Ishikawa (cell line): ENCODE measurements around the gene FBXW12.

Experiments used
- CEBPB ChIP-seq: IDR thresholded peaks from 2 replicates; pipeline ENCODE4 v1.6.1; 2012
- CREB1 ChIP-seq: IDR thresholded peaks from 2 replicates; pipeline ENCODE4 v1.6.1; 2012; ENCODE audit warnings: low read depth
- EP300 ChIP-seq: IDR thresholded peaks from 2 replicates; pipeline ENCODE4 v1.6.1; 2012; ENCODE audit warnings: borderline replicate concordance
- FOXM1 ChIP-seq: IDR thresholded peaks from 2 replicates; pipeline ENCODE4 v1.6.1; 2012; ENCODE audit warnings: low read depth, borderline replicate concordance
- NFIC ChIP-seq: IDR thresholded peaks from 2 replicates; pipeline ENCODE4 v1.6.1; 2012
- RAD21 ChIP-seq: IDR thresholded peaks from 2 replicates; pipeline ENCODE4 v1.6.1; 2012; ENCODE audit warnings: low read depth
- TAF1 ChIP-seq: IDR thresholded peaks from 2 replicates; pipeline ENCODE4 v1.6.1; 2012; ENCODE audit warnings: low read depth, mild to moderate bottlenecking
- TCF12 ChIP-seq: IDR thresholded peaks from 2 replicates; pipeline ENCODE4 v1.6.1; 2012; ENCODE audit warnings: low read depth
- TEAD4 ChIP-seq: IDR thresholded peaks from 2 replicates; pipeline ENCODE4 v1.6.1; 2012
- YY1 ChIP-seq: IDR thresholded peaks from 2 replicates; pipeline ENCODE4 v1.6.1; 2012; ENCODE audit warnings: low read depth
- ZBTB7A ChIP-seq: IDR thresholded peaks from 2 replicates; pipeline ENCODE4 v1.6.1; 2012; ENCODE audit warnings: low read depth
- TF ChIP-seq, protein P1 (sequence below): IDR thresholded peaks from 2 replicates; pipeline ENCODE4 v1.6.1; 2012; ENCODE audit warnings: low read depth, mild to moderate bottlenecking
- TF ChIP-seq, protein P2 (sequence below): IDR thresholded peaks from 2 replicates; pipeline ENCODE4 v1.6.1; 2012
- TF ChIP-seq, protein P3 (sequence below): IDR thresholded peaks from 2 replicates; pipeline ENCODE4 v1.6.1; 2012

Gene FBXW12

DNA sequence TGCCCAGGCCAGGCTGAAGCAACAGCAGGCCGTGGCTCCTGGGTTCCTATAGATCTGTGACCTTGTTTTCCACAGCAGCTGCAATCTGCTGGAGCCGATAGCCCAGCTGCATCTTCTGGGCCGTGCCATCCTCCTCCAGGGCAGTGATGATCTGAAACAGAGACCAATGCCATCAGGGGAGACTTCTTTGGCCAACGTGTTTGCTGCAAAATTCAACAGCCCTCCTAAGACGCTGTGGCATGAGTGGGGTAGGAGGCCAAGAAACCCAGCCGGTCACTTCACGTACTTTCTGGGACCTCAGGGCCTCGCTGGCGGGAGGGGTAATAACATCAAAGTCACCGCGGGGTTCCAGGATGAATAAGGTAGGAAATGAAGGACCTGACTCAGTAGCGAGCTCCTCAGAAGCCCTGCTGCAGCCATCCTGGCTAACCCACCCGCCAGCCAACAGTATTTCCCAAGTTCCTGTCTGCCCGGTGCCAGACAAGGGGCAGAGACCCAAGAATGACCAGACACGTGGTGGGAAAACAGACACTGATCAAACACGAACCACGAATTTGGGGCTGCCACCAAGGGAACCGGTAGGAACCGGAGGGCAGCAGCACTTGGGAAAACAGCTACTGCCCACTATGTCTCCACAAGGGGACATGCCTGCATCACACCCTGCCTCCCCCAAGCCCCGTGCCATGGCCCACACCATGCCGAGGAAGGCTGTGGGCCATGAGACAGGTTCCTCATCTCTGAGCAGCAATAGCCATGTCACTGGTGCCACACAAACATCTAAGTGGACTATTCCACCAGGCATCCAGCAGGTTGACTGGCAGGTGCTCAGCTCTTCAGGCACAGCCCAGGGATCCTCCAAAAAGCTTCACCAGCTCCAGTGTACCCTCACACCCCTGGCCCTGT lies 32.7 kb downstream of the FBXW12 start:
- TF ChIP-seq, protein P1, sequence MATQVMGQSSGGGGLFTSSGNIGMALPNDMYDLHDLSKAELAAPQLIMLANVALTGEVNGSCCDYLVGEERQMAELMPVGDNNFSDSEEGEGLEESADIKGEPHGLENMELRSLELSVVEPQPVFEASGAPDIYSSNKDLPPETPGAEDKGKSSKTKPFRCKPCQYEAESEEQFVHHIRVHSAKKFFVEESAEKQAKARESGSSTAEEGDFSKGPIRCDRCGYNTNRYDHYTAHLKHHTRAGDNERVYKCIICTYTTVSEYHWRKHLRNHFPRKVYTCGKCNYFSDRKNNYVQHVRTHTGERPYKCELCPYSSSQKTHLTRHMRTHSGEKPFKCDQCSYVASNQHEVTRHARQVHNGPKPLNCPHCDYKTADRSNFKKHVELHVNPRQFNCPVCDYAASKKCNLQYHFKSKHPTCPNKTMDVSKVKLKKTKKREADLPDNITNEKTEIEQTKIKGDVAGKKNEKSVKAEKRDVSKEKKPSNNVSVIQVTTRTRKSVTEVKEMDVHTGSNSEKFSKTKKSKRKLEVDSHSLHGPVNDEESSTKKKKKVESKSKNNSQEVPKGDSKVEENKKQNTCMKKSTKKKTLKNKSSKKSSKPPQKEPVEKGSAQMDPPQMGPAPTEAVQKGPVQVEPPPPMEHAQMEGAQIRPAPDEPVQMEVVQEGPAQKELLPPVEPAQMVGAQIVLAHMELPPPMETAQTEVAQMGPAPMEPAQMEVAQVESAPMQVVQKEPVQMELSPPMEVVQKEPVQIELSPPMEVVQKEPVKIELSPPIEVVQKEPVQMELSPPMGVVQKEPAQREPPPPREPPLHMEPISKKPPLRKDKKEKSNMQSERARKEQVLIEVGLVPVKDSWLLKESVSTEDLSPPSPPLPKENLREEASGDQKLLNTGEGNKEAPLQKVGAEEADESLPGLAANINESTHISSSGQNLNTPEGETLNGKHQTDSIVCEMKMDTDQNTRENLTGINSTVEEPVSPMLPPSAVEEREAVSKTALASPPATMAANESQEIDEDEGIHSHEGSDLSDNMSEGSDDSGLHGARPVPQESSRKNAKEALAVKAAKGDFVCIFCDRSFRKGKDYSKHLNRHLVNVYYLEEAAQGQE = no peak
- TF ChIP-seq RAD21 = no peak
- TF ChIP-seq, protein P2, sequence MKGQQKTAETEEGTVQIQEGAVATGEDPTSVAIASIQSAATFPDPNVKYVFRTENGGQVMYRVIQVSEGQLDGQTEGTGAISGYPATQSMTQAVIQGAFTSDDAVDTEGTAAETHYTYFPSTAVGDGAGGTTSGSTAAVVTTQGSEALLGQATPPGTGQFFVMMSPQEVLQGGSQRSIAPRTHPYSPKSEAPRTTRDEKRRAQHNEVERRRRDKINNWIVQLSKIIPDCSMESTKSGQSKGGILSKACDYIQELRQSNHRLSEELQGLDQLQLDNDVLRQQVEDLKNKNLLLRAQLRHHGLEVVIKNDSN = no peak
- TF ChIP-seq, protein P3, sequence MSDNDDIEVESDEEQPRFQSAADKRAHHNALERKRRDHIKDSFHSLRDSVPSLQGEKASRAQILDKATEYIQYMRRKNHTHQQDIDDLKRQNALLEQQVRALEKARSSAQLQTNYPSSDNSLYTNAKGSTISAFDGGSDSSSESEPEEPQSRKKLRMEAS = no peak
- no peak for TF ChIP-seq NFIC
- TF ChIP-seq YY1 = no peak
- TF ChIP-seq FOXM1 = no peak
- TF ChIP-seq EP300 = no peak
- TF ChIP-seq CREB1 = no peak

DNA sequence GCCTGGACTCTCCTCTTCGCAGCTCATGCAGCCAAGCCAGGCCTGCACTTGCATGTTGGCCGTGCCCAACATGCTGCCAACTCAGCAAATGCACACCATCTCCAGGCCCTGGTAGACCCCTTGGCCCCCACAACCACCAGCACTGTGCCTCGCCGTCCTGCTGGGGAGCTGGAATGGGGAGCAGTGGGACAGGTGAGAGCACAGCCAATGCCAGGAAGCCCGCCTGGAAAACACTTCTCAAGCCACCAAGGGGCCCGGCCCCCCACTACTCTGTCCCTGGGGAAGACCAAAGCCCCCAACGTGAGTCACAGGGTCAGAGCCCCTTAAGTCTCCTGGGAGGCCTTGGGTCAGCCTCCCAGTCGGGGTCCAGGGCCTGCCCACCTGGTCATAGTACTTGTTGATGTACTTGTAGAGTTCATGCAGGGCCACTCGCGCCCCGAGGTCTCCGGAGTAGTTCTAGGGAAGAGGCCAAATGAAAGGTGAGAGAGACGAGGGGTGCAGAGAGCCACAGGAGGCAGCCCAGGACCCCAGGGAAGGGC lies 33.4 kb downstream of the FBXW12 start:
- TF ChIP-seq TCF12 (no peak), TAF1 (no peak), CREB1 (no peak), CEBPB (no peak), NFIC (no peak), FOXM1 (no peak), RAD21 (no peak), TEAD4 (no peak)
- TF ChIP-seq, protein P1 = no peak
- TF ChIP-seq, protein P2 = no peak
- TF ChIP-seq, protein P3 = no peak

DNA sequence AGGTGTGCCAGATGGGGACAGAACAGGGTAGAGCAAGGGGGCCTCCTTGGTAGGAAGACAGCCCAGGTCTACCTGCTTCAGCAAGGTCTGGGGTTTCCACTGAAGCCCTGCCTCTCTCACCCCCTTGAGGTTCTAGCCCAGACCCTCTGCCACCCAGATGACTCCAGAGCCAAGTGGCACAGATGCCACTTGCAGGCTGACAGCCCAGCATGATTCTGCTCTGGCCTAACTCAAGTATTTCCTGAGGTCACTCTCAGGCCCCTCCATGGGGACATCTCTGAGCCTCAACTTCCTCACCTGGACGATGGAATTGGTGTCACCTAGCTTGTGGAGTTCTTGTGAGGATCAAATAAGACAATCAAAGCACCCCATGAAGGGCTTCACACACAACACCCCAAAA lies 34.0 kb downstream of the FBXW12 start:
- TF ChIP-seq, protein P2 = no peak
- TF ChIP-seq CEBPB = no peak
- TF ChIP-seq ZBTB7A = no peak

DNA sequence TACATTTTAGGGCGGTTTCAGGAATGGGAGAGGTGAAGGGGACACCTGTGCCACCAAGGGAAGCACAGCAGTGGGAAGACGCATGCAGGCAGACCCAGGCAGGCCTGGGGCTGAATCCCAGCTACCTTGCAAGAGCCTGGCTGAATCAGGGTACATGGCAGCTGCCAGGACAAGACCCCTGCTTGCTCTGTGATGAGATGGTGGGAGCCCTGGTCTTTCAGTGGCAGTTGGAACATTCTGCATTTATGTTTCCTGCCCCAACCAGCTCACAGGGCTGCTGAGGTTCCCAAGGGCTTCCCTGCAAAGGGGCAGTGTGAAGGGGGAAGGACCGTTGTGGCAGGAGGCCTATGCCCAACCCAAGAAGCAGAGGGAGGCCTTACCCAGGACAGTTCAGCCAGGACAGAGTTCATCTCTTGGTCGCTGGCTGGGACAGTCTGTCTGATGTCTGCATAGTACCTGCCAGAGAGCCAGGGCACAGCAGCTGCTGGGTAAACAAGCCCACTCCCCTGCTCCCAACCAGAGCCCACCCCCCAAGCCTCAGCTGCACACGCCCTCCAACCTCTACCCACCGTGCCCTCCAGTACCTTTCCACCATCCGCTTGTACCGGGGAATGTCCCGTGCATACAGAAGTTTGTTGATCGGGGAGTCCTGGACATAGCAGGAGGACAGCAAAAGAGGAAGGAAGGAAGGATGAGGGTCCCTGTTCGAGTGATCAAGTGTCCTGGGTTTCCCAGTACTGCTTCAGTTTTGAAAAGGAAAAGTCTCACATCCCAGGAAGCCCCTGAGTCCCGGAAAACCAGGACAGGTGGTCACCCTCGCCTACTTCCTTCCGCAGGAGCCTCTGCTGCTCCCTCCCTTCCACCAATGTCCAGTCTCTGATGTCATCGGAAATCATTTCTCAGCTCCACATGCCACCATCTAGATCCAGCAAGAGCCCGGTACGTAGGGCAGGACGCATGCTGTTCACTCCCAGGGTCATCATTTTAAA lies 34.7 kb downstream of the FBXW12 start:
- TF ChIP-seq ZBTB7A (no peak), YY1 (no peak), TAF1 (no peak), TCF12 (no peak), EP300 (no peak), CREB1 (no peak)
- TF ChIP-seq, protein P2 = no peak
- TF ChIP-seq, protein P1 = no peak
- TF ChIP-seq, protein P3 = no peak
